GM19351 (cell line): ENCODE results near the gene MED23.
"Not testable (repeated sequence)": the region's sequence is repeated elsewhere in the genome, so short reads cannot be mapped to it uniquely, and the experiment has no call there.

Experiments used
- ATAC-seq: cut with Tn5 transposase; IDR thresholded peaks from one replicate; pipeline ENCODE4 v1.9.1; 2021; ENCODE audit warnings: mild to moderate bottlenecking, moderate library complexity; ENCODE audit not compliant: unreplicated experiment

Gene MED23

GRCh38 chr6:131574686-131575085 lies 53.4 kb downstream of the MED23 start:
- ATAC-seq = no peak

- no peak for ATAC-seq
These were observed 53.9 kb downstream of the MED23 start for GRCh38 chr6:131574133-131574532.

GRCh38 chr6:131572686-131573415 lies 55.2 kb downstream of the MED23 start, which contains the start of gene ARG1:
Gene ARG1 (plus strand): TSS chr6:131573226. CDS start chr6:131573283, 57 bp downstream.
- no peak for ATAC-seq

DNA sequence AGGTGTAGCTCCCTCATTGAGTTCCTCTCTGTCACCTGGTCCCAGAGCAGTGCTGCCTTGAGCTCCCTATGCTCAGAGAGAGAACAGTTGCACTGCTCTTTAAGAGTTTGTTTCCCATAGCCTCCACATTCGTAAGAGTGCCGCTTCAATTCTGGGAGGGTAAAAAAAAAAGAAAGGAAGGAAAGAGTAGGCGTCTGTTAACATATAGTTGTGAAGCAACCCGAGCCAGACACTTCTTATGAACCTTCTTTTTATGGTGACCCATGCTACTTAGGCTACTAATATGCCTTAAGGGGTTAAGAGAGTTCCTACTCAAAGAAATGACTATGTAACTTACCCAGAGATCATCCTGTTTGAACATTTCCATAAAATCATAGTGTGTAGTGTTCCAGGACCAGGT lies 59.3 kb downstream of the MED23 start:
- peak; percentile 45 for ATAC-seq

GRCh38 chr6:131565056-131565455 lies 63.0 kb downstream of the MED23 start:
- ATAC-seq = no peak

GRCh38 chr6:131561925-131562707 lies 65.9 kb downstream of the MED23 start:
- no peak for ATAC-seq

DNA sequence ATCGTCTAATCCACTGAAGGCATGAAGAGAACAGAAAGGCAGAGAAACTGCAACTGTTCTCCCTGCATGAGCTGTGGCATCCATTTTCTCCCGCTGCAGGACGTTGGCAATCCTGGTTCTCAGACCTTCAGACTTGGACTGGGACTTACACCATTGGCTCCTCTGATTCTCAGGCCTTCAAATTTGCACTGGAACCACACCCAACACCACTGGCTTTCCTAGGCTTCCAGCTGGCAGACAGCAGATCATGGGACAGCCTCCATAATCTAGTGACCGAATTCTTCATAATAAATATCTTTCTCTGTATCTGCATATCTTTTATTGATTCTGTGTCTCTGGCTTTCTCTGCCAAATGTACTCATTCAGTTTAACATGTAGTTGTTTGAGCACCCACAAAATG lies 69.1 kb downstream of the MED23 start:
- no peak for ATAC-seq

DNA sequence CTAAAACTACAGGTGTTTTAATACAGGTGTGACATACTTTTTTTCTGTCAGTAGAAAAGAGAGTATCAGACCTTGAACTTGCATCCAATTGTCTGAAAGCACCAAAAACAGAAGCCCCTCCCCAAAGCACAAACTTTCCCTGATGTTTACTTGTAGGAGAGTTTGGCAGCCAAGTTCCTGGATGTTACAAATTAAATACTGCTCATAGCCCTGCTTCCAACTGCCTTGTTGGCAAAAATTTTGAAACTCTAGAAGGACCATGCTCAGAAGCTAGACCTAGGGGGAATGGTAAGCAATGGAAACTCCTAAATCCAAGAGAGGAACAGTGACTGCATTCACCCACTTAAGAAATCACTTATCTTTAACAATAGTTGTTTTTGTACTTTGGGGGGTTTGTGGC lies 72.0 kb downstream of the MED23 start:
- no peak for ATAC-seq

GRCh38 chr6:131552572-131552971 lies 75.5 kb downstream of the MED23 start:
- ATAC-seq = no peak

GRCh38 chr6:131551902-131552301 lies 76.1 kb downstream of the MED23 start:
- ATAC-seq = no peak

- ATAC-seq = no peak
These were observed 78.2 kb downstream of the MED23 start for GRCh38 chr6:131549811-131550210.

DNA sequence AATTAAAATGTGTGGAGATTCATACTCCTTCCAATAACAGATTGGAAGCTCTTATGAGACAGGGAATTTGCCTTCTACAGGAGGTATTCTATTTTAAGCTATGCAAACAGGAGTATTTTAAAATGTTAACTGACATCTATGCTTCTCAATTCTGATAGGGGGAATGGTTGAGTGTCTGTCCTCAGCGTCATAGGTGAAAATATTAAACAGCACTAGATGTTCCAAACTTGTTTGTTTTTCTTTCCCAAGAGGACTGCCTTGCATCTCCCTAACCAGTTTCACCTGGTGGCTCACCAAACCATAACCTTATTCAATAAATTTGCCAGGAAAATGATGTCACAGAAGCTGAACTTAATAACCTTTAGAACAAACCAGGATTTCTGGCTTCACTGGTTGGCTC lies 79.6 kb downstream of the MED23 start:
- ATAC-seq = no peak

- no peak for ATAC-seq
These were observed 80.6 kb downstream of the MED23 start for GRCh38 chr6:131547488-131547887.

- no peak for ATAC-seq
These were observed 82.7 kb downstream of the MED23 start for GRCh38 chr6:131545317-131545716.

DNA sequence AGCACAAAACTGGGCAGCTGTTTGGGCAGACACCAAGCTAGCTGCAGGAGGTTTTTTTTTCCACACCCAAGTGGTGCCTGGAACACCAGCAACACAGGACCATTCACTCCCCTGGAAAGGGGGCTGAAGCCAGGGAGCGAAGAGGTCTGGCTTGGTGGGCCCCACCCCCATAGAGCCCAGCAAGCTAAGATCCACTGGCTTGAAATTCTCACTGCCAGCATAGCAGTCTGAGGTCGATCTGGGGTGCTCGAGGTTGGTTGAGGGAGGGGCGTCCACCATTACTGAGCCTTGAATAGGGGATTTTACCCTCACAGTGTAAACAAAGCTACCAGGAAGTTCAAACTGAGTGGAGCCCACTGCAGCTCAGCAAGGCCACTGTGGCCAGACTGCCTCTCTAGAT lies 89.4 kb downstream of the MED23 start:
- not testable (repeated sequence) for ATAC-seq

GRCh38 chr6:131532580-131533039 lies 95.4 kb downstream of the MED23 start:
- ATAC-seq = peak; percentile 90

- ATAC-seq = not testable (repeated sequence)
These were observed 96.4 kb downstream of the MED23 start for GRCh38 chr6:131531681-131532080.

DNA sequence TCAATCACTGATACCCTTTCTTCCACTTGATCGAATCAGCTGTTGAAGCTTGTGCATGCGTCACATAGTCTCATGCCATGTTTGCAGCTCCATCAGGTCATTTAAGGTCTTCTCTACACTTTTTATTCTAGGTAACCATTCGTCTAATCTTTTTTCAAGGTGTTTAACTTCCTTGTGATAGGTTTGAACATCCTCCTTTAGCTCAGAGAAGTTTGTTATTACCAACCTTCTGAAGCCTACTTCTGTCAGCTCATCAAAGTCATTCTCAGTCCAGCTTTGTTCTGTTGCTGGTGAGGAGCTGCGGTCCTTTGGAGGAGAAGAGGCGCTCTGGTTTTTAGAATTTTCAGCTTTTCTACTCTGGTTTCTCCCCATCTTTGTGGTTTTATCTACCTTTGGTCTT lies 97.1 kb downstream of the MED23 start:
- not testable (repeated sequence) for ATAC-seq

- ATAC-seq = no peak
These were observed 103.2 kb downstream of the MED23 start for GRCh38 chr6:131524695-131525336.

GRCh38 chr6:131523988-131524673 lies 103.9 kb downstream of the MED23 start:
- no peak for ATAC-seq
